HG03135 (cell line): ENCODE results near the gene SLC29A1.

Source experiments
- ATAC-seq: cut with Tn5 transposase; IDR thresholded peaks from one replicate; pipeline ENCODE4 v1.9.1; 2021; ENCODE audit warnings: mild to moderate bottlenecking, moderate library complexity; ENCODE audit not compliant: unreplicated experiment

SLC29A1 gene

GRCh38 chr6:44251576-44252524 lies 28.5 kb downstream of the SLC29A1 start:
- ATAC-seq: no peak

GRCh38 chr6:44253307-44254101 lies 30.1 kb downstream of the SLC29A1 start:
- ATAC-seq: no peak

- no peak for ATAC-seq
Measured at GRCh38 chr6:44254191-44255104, 31.1 kb downstream of the SLC29A1 start.

- ATAC-seq: no peak
Measured at GRCh38 chr6:44255105-44255808, 31.9 kb downstream of the SLC29A1 start.

- ATAC-seq: no peak
Measured at GRCh38 chr6:44255871-44256774, 32.7 kb downstream of the SLC29A1 start.

- ATAC-seq: no peak
Measured at GRCh38 chr6:44256775-44257024, 33.3 kb downstream of the SLC29A1 start.

GRCh38 chr6:44257025-44257752 lies 33.8 kb downstream of the SLC29A1 start, which contains the start of gene SLC35B2:
Gene SLC35B2, minus strand, starts transcription at chr6:44257528. Its CDS starts 118 bp downstream, at chr6:44257410.
- peak; percentile 35 for ATAC-seq

GRCh38 chr6:44257753-44258324 lies 34.4 kb downstream of the SLC29A1 start:
- ATAC-seq: peak; percentile 13

- no peak for ATAC-seq
Measured at GRCh38 chr6:44258325-44258863, 35.0 kb downstream of the SLC29A1 start.

- no peak for ATAC-seq
Measured at GRCh38 chr6:44258921-44259320, 35.5 kb downstream of the SLC29A1 start.

- ATAC-seq: no peak
Measured at GRCh38 chr6:44260011-44260410, 36.6 kb downstream of the SLC29A1 start.

- no peak for ATAC-seq
Measured at GRCh38 chr6:44260451-44261297, 37.3 kb downstream of the SLC29A1 start.

GRCh38 chr6:44261581-44261980 lies 38.2 kb downstream of the SLC29A1 start:
- no peak for ATAC-seq

- no peak for ATAC-seq
Measured at GRCh38 chr6:44262467-44263353, 39.3 kb downstream of the SLC29A1 start.

GRCh38 chr6:44263354-44264100 lies 40.1 kb downstream of the SLC29A1 start:
- no peak for ATAC-seq
